Esophagus muscularis mucosa (tissue), 4 donors: Measurements from ENCODE around the gene AFAP1L1. TPM values are rescaled to one million over a fixed set of nuclear protein-coding genes. Genes with fewer than 3 reads are reported as not detected.
A peak's percentile ranks its signal among the peaks of the same experiment; 100 is the strongest.

ENCODE experiments used
- DNase-seq: peaks from one replicate; pipeline ENCODE4 v3.0.0-alpha.2; 2017; ENCODE audit errors: extremely low spot score
- H3K27ac ChIP-seq, 4 donors: fragments of 200-600 bp; sonication (generic); replicated peaks in 1 of 4; 1 replicate in 3 of 4; 2 replicates in 1 of 4; pipeline ENCODE4 v1.5.1; 2016 to 2019; ENCODE audit warnings: mild to moderate bottlenecking in 1 of 4
- H3K27me3 ChIP-seq, 4 donors: fragments of 200-600 bp; sonication (generic); one replicate each; pipeline versions ENCODE4 v1.5.1 to v1.6.0; 2016 to 2019
- H3K36me3 ChIP-seq, 4 donors: fragments of 200-600 bp; sonication (generic); one replicate each; pipeline ENCODE4 v1.5.1; 2016 to 2019
- H3K4me1 ChIP-seq, 4 donors: fragments of 200-600 bp; sonication (generic); one replicate each; pipeline ENCODE4 v1.5.1; 2016 to 2019
- H3K4me3 ChIP-seq, 4 donors: fragments of 200-600 bp; sonication (generic); 1 replicate in 2 of 4; 2 replicates in 2 of 4; pipeline ENCODE4 v1.5.1; 2016 to 2019; ENCODE audit warnings: mild to moderate bottlenecking in 4 of 4, moderate library complexity in 1 of 4
- H3K9me3 ChIP-seq, 4 donors: fragments of 200-600 bp; sonication (generic); 1 replicate in 3 of 4; 2 replicates in 1 of 4; pipeline ENCODE4 v1.5.1; 2016 to 2019
- EP300 ChIP-seq: sonication (generic); formaldehyde crosslinking; IDR thresholded peaks from one replicate; pipeline ENCODE4 v1.6.1; 2017; ENCODE audit warnings: antibody characterized with exemption
- POLR2A ChIP-seq: fragments of 450-650 bp; IDR thresholded peaks from one replicate; pipeline ENCODE4 v1.6.1; 2017; ENCODE audit warnings: antibody characterized with exemption, moderate library complexity, mild to moderate bottlenecking, low read depth
- POLR2AphosphoS5 ChIP-seq, 2 donors: sonication (generic); formaldehyde crosslinking; IDR thresholded peaks; one replicate each; pipeline ENCODE4 v1.6.1; 2017; ENCODE audit warnings: antibody characterized with exemption in 2 of 2
- WGBS: methylation state at CpG from one replicate; pipeline ENCODE4 v1.1.5; 2018; 5-methylcytosine and 5-hydroxymethylcytosine counted together
- intact Hi-C: fragments of 100-400 bp; cut with DNase I; formaldehyde crosslinking; loops from one replicate; pipeline ENCODE4 v1.15.1; 2023
- total RNA-seq, 4 donors: library from RNA; depleted of rRNA; stranded (reverse); fragments of >200 nt; gene quantifications; one replicate each; pipeline versions ENCODE4 v1.1.0 to v1.2.1, GENCODE V29; 2016
- TF ChIP-seq, protein P1 (sequence below), 3 experiments: fragments of 200-600 bp in 2 of 3; fragments of 450-650 bp in 1 of 3; sonication (generic) in 2 of 3; IDR thresholded peaks; one replicate each; pipeline ENCODE4 v1.5.1; 2017 to 2019; ENCODE audit warnings: antibody characterized with exemption in 3 of 3, mild to moderate bottlenecking in 2 of 3, moderate library complexity in 1 of 3

The AFAP1L1 gene
- total RNA-seq, 4 donors from 2014 or later: 10.0 to 23.8 (median 16.6) TPM

DNA sequence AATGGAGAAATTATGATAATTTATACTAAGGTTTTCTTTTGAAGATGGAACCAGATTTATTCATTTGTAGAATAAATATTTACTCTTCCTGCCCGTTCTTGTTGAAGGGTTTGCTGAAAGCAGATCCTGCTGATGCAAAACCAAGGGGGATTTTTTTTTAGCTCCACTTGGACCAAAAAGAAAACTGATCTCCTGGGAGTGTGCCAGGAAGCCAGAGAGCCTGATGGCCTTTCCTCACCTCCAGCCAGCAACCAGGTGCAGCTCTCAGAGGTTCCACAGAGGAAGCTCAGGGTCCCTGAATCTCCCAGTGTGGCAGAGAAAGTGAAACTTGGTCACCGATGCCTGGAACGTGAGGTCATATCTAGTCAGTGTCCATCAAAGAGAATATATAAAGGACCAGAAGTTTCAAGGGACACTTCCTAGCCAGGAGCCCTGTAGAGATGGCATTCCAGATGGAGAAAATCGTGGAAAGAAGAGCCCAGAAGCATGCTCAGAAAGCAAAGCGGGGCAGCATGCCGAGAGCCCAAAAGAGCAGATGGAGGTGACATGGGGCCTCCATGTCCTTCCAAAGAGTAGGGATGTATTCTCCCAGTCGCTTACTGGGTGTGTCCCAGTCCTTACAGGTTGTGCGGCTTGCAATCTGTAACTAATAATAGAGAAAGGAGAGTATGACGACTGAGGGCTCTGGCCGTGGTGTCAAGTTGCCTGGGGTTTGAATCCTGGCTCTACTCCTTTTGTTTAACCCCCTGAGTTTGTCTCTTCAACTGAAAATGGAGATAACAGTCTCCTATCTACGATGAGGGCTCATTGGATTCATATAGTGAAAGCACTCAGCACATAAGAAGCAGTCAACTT is 12.2 kb downstream of the AFAP1L1 start:
- intact Hi-C loops: no loop called here
- H3K36me3 ChIP-seq: no peaks in the 10 kb centered on the region
- H3K9me3 ChIP-seq: no peaks in the 10 kb centered on the region
- WGBS: 81% methylated on average over 11 of the region's 11 CpGs
- H3K4me1 ChIP-seq: peaks cover 27 to 72% (median 28%) of the 10 kb centered on the region in 4 donors
- no peak for TF ChIP-seq POLR2A
- no peak for DNase-seq
- H3K27me3 ChIP-seq: no peaks in the 10 kb centered on the region
- no peak overlapping the region for H3K4me3 ChIP-seq
- peak overlapping the region; percentile 24 to 56 (median 41) for H3K27ac ChIP-seq

GRCh38 chr5:149284501-149284900 is 12.8 kb downstream of the AFAP1L1 start:
- TF ChIP-seq POLR2A (no peak), POLR2AphosphoS5 (IDR thresholded peaks at IDR 0.05) (peak; percentile 30 to 56), EP300 (no peak)
- TF ChIP-seq, protein P1, sequence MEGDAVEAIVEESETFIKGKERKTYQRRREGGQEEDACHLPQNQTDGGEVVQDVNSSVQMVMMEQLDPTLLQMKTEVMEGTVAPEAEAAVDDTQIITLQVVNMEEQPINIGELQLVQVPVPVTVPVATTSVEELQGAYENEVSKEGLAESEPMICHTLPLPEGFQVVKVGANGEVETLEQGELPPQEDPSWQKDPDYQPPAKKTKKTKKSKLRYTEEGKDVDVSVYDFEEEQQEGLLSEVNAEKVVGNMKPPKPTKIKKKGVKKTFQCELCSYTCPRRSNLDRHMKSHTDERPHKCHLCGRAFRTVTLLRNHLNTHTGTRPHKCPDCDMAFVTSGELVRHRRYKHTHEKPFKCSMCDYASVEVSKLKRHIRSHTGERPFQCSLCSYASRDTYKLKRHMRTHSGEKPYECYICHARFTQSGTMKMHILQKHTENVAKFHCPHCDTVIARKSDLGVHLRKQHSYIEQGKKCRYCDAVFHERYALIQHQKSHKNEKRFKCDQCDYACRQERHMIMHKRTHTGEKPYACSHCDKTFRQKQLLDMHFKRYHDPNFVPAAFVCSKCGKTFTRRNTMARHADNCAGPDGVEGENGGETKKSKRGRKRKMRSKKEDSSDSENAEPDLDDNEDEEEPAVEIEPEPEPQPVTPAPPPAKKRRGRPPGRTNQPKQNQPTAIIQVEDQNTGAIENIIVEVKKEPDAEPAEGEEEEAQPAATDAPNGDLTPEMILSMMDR (IDR thresholded peaks at IDR 0.05): no peak
- peak overlapping the region; percentile 24 to 56 (median 41) for H3K27ac ChIP-seq
- no peak overlapping the region for H3K4me3 ChIP-seq
- no peaks in the 10 kb centered on the region for H3K27me3 ChIP-seq
- H3K9me3 ChIP-seq: no peaks in the 10 kb centered on the region
- intact Hi-C loops: no loop called here
- H3K36me3 ChIP-seq: no peaks in the 10 kb centered on the region
- WGBS: 45% methylated on average over 5 of the region's 5 CpGs
- peaks cover 29 to 77% (median 34%) of the 10 kb centered on the region in 4 donors for H3K4me1 ChIP-seq
- DNase-seq: peak; percentile 93

DNA sequence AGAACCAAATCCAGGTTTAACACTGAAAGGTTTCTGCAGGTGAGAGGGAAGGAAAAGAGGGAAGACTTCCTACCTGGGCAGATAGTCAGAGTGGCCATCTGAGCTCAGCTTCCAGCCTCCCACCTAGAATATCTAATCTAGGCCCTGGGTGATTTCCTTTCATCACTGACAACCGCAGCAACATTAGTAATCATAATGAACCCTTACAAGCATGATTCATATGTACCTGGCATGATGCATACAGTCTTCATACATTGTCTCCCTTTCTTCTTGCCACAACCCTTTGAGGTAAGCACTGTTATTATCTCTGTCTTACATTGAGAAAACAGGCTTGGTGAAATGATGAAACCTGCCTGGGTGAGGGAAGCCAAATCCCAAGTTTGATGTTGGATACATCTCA is 13.5 kb downstream of the AFAP1L1 start:
- Histone ChIP-seq H3K4me3 (no peak overlapping the region), H3K4me1 (peaks cover 25 to 77% (median 34%) of the 10 kb centered on the region in 4 donors), H3K27ac (peak overlapping the region in 3 of 4 donors; percentile 40 to 56 (median 42)), H3K36me3 (no peaks in the 10 kb centered on the region), H3K27me3 (no peaks in the 10 kb centered on the region), H3K9me3 (no peaks in the 10 kb centered on the region)
- no peak for TF ChIP-seq EP300
- DNase-seq: no peak
- intact Hi-C loops: no loop called here
- 92% methylated on average over 1 of the region's 1 CpG for WGBS

GRCh38 chr5:149288436-149288835 is 16.8 kb downstream of the AFAP1L1 start:
- WGBS: 86% methylated on average over 8 of the region's 8 CpGs
- no peaks in the 10 kb centered on the region for H3K36me3 ChIP-seq
- no peak for TF ChIP-seq POLR2A
- peak; percentile 35 to 50 for TF ChIP-seq POLR2AphosphoS5 (IDR thresholded peaks at IDR 0.05)
- peak overlapping the region; percentile 31 to 67 (median 56) for H3K27ac ChIP-seq
- H3K4me1 ChIP-seq: peaks cover 23 to 67% (median 32%) of the 10 kb centered on the region in 4 donors
- H3K9me3 ChIP-seq: no peaks in the 10 kb centered on the region
- H3K4me3 ChIP-seq: no peak overlapping the region
- no peak for DNase-seq
- intact Hi-C loops: no loop called here
- H3K27me3 ChIP-seq: no peaks in the 10 kb centered on the region

GRCh38 chr5:149289301-149289700 is 17.6 kb downstream of the AFAP1L1 start:
- 12% methylated on average over 6 of the region's 7 CpGs for WGBS
- Histone ChIP-seq H3K4me3 (peak overlapping the region in 1 of 4 donors; percentile 0), H3K4me1 (peaks cover 18 to 59% (median 25%) of the 10 kb centered on the region in 4 donors), H3K27me3 (no peaks in the 10 kb centered on the region), H3K9me3 (no peaks in the 10 kb centered on the region), H3K36me3 (no peaks in the 10 kb centered on the region), H3K27ac (peak overlapping the region; percentile 31 to 67 (median 56))
- intact Hi-C loops: no loop called here
- TF ChIP-seq POLR2AphosphoS5 (IDR thresholded peaks at IDR 0.05): no peak
- TF ChIP-seq POLR2A: no peak
- TF ChIP-seq, protein P1 (IDR thresholded peaks at IDR 0.05): no peak
- TF ChIP-seq EP300: no peak
- DNase-seq: no peak
